NCI-H2081 treated with DMSO at 0.1 percent for 48 hours (cell line): ENCODE data around the gene ANKS1A.
"Not testable (repeated sequence)": the region's sequence is repeated elsewhere in the genome, so short reads cannot be mapped to it uniquely, and the experiment has no call there.

Experiments
- DNase-seq: peaks from one replicate; lab custom pipeline; 2025; lab: John Stamatoyannopoulos, UW

The ANKS1A gene

GRCh38 chr6:35085359-35086281, 196.6 kb downstream of the ANKS1A start:
- no peak for DNase-seq

GRCh38 chr6:35086282-35086632, 197.2 kb downstream of the ANKS1A start:
- DNase-seq: no peak

GRCh38 chr6:35086636-35087360, 197.7 kb downstream of the ANKS1A start:
- no peak for DNase-seq

- DNase-seq: no peak
Observed at GRCh38 chr6:35087361-35088280, 198.6 kb downstream of the ANKS1A start.

GRCh38 chr6:35088281-35089215, 199.5 kb downstream of the ANKS1A start:
- DNase-seq: no peak

GRCh38 chr6:35089216-35089934, 200.3 kb downstream of the ANKS1A start:
- no peak for DNase-seq

- DNase-seq: no peak
Observed at GRCh38 chr6:35089935-35090505, 201.0 kb downstream of the ANKS1A start.

GRCh38 chr6:35090734-35091133, 201.7 kb downstream of the ANKS1A start:
- DNase-seq: no peak

GRCh38 chr6:35091346-35092083, 202.5 kb downstream of the ANKS1A start:
- no peak for DNase-seq

GRCh38 chr6:35092362-35093117, 203.5 kb downstream of the ANKS1A start:
- DNase-seq: no peak

GRCh38 chr6:35093118-35093445, 204.0 kb downstream of the ANKS1A start:
- no peak for DNase-seq

GRCh38 chr6:35093783-35094182, 204.7 kb downstream of the ANKS1A start:
- no peak for DNase-seq

- DNase-seq: no peak
Observed at GRCh38 chr6:35094183-35094582, 205.1 kb downstream of the ANKS1A start.

- DNase-seq: peak; percentile 74
Observed at GRCh38 chr6:35096129-35096862, 207.2 kb downstream of the ANKS1A start.

- DNase-seq: no peak
Observed at GRCh38 chr6:35099116-35099515, 210.1 kb downstream of the ANKS1A start.

GRCh38 chr6:35105078-35105477, 216.0 kb downstream of the ANKS1A start:
- DNase-seq: no peak

- DNase-seq: not testable (repeated sequence)
Observed at GRCh38 chr6:35106061-35106460, 217.0 kb downstream of the ANKS1A start.

GRCh38 chr6:35107208-35107607, 218.2 kb downstream of the ANKS1A start:
- not testable (repeated sequence) for DNase-seq
